HG02642 (cell line): ENCODE results near the gene DNAJA2.

Experiments
- ATAC-seq: cut with Tn5 transposase; IDR thresholded peaks from one replicate; pipeline ENCODE4 v1.9.1; 2021; ENCODE audit warnings: mild to moderate bottlenecking; ENCODE audit not compliant: unreplicated experiment, poor library complexity

DNAJA2 gene

GRCh38 chr16:46906360-46907060 lies 67.0 kb downstream of the DNAJA2 start:
- no peak for ATAC-seq
